A549 (cell line): ENCODE measurements around the gene FSD2. TPM values are rescaled to one million over a fixed set of nuclear protein-coding genes. Genes with fewer than 3 reads are reported as not detected.
A peak's percentile ranks its signal among the peaks of the same experiment; 100 is the strongest.

ENCODE experiments used
- ATAC-seq, 2 experiments: fragments of 200-7000 bp in 1 of 2; fragments of >200 bp in 1 of 2; cut with Nextera tagmentation in 1 of 2; cut with Tn5 transposase in 1 of 2; 3 replicates each; pipeline versions ENCODE4 v1.8.0 to v1.9.1; 2018 to 2020; ENCODE audit warnings: mild to moderate bottlenecking in 1 of 2, moderate library complexity in 1 of 2
- CTCF ChIA-PET: fragments of 300-600 bp; sonication (Branson Sonifier 250); formaldehyde crosslinking; extraction: SDS; loops from one replicate; lab custom pipeline; 2021; ENCODE audit warnings: antibody characterized with exemption, inconsistent platforms; lab: Yijun Ruan, JAX
- POLR2A ChIA-PET: fragments of 350-600 bp; formaldehyde crosslinking; extraction: SDS; loops from one replicate; lab custom pipeline; 2021; ENCODE audit warnings: antibody characterized with exemption, inconsistent platforms; lab: Yijun Ruan, JAX
- DNase-seq, 2 experiments: peaks; one replicate each; pipeline versions ENCODE4 v3.0.0 to v3.0.0-alpha.2; 2011 to 2016; ENCODE audit warnings: low read depth in 1 of 2, low spot score in 1 of 2
- FAIRE-seq: peaks from 2 replicates; lab custom pipeline; 2011; peaks lifted over from hg19 to GRCh38; lab: Jason Lieb, UNC
- H3K27ac ChIP-seq, 2 experiments: fragments of >200 bp; sonication (Bioruptor Twin); formaldehyde crosslinking; 3 replicates each; pipeline ENCODE4 v1.5.1; 2016 to 2017
- H3K4me1 ChIP-seq: fragments of >200 bp; sonication (Bioruptor Twin); formaldehyde crosslinking; 3 replicates; pipeline ENCODE4 v1.6.1; 2016
- H3K4me2 ChIP-seq: fragments of >200 bp; sonication (Bioruptor Twin); formaldehyde crosslinking; 3 replicates; pipeline ENCODE4 v1.6.1; 2016
- H3K4me3 ChIP-seq: fragments of >200 bp; sonication (Bioruptor Twin); formaldehyde crosslinking; 3 replicates; pipeline ENCODE4 v1.5.1; 2016
- H3K9me3 ChIP-seq: fragments of >200 bp; sonication (Bioruptor Twin); formaldehyde crosslinking; 3 replicates; pipeline ENCODE4 v1.6.1; 2016
- BCL3 ChIP-seq: fragments of >200 bp; sonication (Bioruptor Twin); formaldehyde crosslinking; IDR thresholded peaks from 3 replicates; pipeline ENCODE4 v1.6.1; 2016
- BHLHE40 ChIP-seq: IDR thresholded peaks from 2 replicates; pipeline ENCODE4 v1.6.1; 2012; ENCODE audit warnings: low read depth, low read length, inconsistent platforms
- CEBPB ChIP-seq, 2 experiments: fragments of >200 bp in 1 of 2; sonication (Bioruptor Twin) in 1 of 2; formaldehyde crosslinking in 1 of 2; IDR thresholded peaks; 2 replicates each; pipeline ENCODE4 v1.6.1; 2012 to 2016
- CHD2 ChIP-seq: fragments of 150-350 bp; IDR thresholded peaks from 2 replicates; pipeline ENCODE4 v1.6.1; 2014; ENCODE audit warnings: low read length; ENCODE audit not compliant: partially characterized antibody
- ESRRA ChIP-seq: fragments of 150-350 bp; IDR thresholded peaks from 2 replicates; pipeline ENCODE4 v1.6.1; 2014; ENCODE audit warnings: mild to moderate bottlenecking, low read length, borderline replicate concordance
- FOSL2 ChIP-seq, 2 experiments: fragments of 450-650 bp in 1 of 2; fragments of >200 bp in 1 of 2; sonication (Bioruptor Twin) in 1 of 2; formaldehyde crosslinking; IDR thresholded peaks; 2 replicates each; pipeline versions ENCODE4 v1.5.0 to v1.6.1; 2016 to 2020; ENCODE audit warnings: mild to moderate bottlenecking in 1 of 2, moderate library complexity in 1 of 2
- FOXS1 ChIP-seq: fragments of 250-450 bp; sonication (Bioruptor Pico); IDR thresholded peaks from 2 replicates; pipeline ENCODE4 v1.5.0; 2020; ENCODE audit warnings: mild to moderate bottlenecking, moderate library complexity
- JUNB ChIP-seq: fragments of >200 bp; sonication (Bioruptor Twin); formaldehyde crosslinking; IDR thresholded peaks from 2 replicates; pipeline ENCODE4 v1.6.1; 2016
- MAFK ChIP-seq: fragments of 450-650 bp; IDR thresholded peaks from 2 replicates; pipeline ENCODE4 v1.6.1; 2014; ENCODE audit not compliant: partially characterized antibody
- MYC ChIP-seq: IDR thresholded peaks from 2 replicates; pipeline ENCODE4 v1.6.1; 2012; ENCODE audit warnings: mild to moderate bottlenecking, inconsistent platforms, low read length, improper control_type of control experiment, borderline replicate concordance
- NFE2L2 ChIP-seq: fragments of 150-350 bp; conservative IDR thresholded peaks from 2 replicates; pipeline ENCODE4 v1.6.1; 2014; ENCODE audit warnings: low read length
- NPAS2 ChIP-seq: fragments of 250-450 bp; sonication (Bioruptor Pico); IDR thresholded peaks from 2 replicates; pipeline ENCODE4 v1.8.0; 2022; ENCODE audit warnings: mild to moderate bottlenecking, moderate library complexity, borderline replicate concordance
- NR3C1 ChIP-seq: fragments of >200 bp; sonication (Bioruptor Twin); formaldehyde crosslinking; IDR thresholded peaks from 3 replicates; pipeline ENCODE4 v1.6.1; 2017
- REST ChIP-seq: fragments of 200-600 bp; sonication (generic); IDR thresholded peaks from 2 replicates; pipeline ENCODE4 v1.6.1; 2016; ENCODE audit warnings: antibody characterized with exemption, mild to moderate bottlenecking, moderate library complexity
- RNF2 ChIP-seq: fragments of 200-600 bp; sonication (generic); IDR thresholded peaks from 2 replicates; pipeline ENCODE4 v1.6.1; 2016; ENCODE audit warnings: low read depth, mild to moderate bottlenecking, antibody characterized with exemption, moderate library complexity, borderline replicate concordance
- SREBF2 ChIP-seq: fragments of 450-650 bp; IDR thresholded peaks from 2 replicates; pipeline ENCODE4 v1.6.1; 2014; ENCODE audit warnings: mild to moderate bottlenecking, moderate library complexity
- TP53 ChIP-seq: fragments of 250-450 bp; sonication (Bioruptor Pico); IDR thresholded peaks from 2 replicates; pipeline ENCODE4 v1.5.0; 2021; ENCODE audit warnings: mild to moderate bottlenecking, moderate library complexity
- ZFP36 ChIP-seq: fragments of 450-650 bp; IDR thresholded peaks from 2 replicates; pipeline ENCODE4 v1.6.1; 2014; ENCODE audit warnings: borderline replicate concordance; ENCODE audit not compliant: partially characterized antibody
- ZNF302 ChIP-seq: fragments of 250-450 bp; sonication (Bioruptor Pico); IDR thresholded peaks from 2 replicates; pipeline ENCODE4 v1.9.0; 2021; ENCODE audit warnings: inconsistent platforms, mild to moderate bottlenecking, moderate library complexity
- WGBS: methylation state at CpG from one replicate; pipeline ENCODE4 v1.1.6; 2017; ENCODE audit errors: missing lambda C conversion rate; 5-methylcytosine and 5-hydroxymethylcytosine counted together
- polyA plus RNA-seq, 4 experiments: library from polyadenylated mRNA; depleted of rRNA in 3 of 4; stranded (reverse); fragments of >200 nt; fragmentation: RNase III in 1 of 4; extraction: RNeasy Plus Mini Kit Qiagen cat#74134 plus additional on column Dnase treatment in 1 of 4; gene quantifications; 2 replicates in 3 of 4; 3 replicates in 1 of 4; pipeline ENCODE4 v1.2.3, GENCODE V29; 2011 to 2017

FSD2 gene
- polyA plus RNA-seq, 2 of the 4 experiments (the other 2 are of a cell fraction) = not detected

GRCh38 chr15:82792068-82792467, 13.8 kb downstream of the FSD2 start:
- peak; percentile 15 for TF ChIP-seq ZFP36
- TF ChIP-seq SREBF2 = no peak
- no peak for ATAC-seq
- 6% methylated on average over 1 of the region's 1 CpG for WGBS
- H3K9me3 ChIP-seq = peaks cover 3% of the 10 kb centered on the region; the same call in 1 of the 3 replicates
- no peak overlapping the region for H3K4me3 ChIP-seq
- H3K4me1 ChIP-seq = no peaks in the 10 kb centered on the region
- peak; percentile 18 for FAIRE-seq
- ChIA-PET POLR2A (no interaction called here), CTCF (no interaction called here)
- H3K27ac ChIP-seq = no peak overlapping the region
- DNase-seq = no peak
- H3K4me2 ChIP-seq = no peak overlapping the region

- no peak overlapping the region for H3K4me2 ChIP-seq
- no peak for TF ChIP-seq NFE2L2
- TF ChIP-seq RNF2 = no peak
- CTCF ChIA-PET = no interaction called here
- 67% methylated on average over 11 of the region's 11 CpGs for WGBS
- no peak for DNase-seq
- ATAC-seq = no peak
- FAIRE-seq = no peak
- peaks cover 3% of the 10 kb centered on the region; the same call in 2 of the 3 replicates for H3K9me3 ChIP-seq
- POLR2A ChIA-PET = no interaction called here
- H3K27ac ChIP-seq = no peak overlapping the region
- H3K4me3 ChIP-seq = no peak overlapping the region
- no peaks in the 10 kb centered on the region for H3K4me1 ChIP-seq
These were observed 15.5 kb downstream of the FSD2 start for GRCh38 chr15:82790321-82790720.

- DNase-seq (no peak), ATAC-seq (no peak), FAIRE-seq (no peak)
- no peak for TF ChIP-seq JUNB
- TF ChIP-seq CHD2 = no peak
- no peak for TF ChIP-seq RNF2
- Histone ChIP-seq H3K4me3 (no peak overlapping the region), H3K9me3 (peaks cover 3% of the 10 kb centered on the region; the same call in 2 of the 3 replicates), H3K4me1 (no peaks in the 10 kb centered on the region), H3K27ac (no peak overlapping the region), H3K4me2 (no peak overlapping the region)
- ChIA-PET CTCF (no interaction called here), POLR2A (no interaction called here)
- WGBS = 19% methylated on average over 1 of the region's 1 CpG
These were observed 16.4 kb downstream of the FSD2 start for GRCh38 chr15:82789491-82789890.

- ChIA-PET CTCF (interaction anchor here (0.7 kb wide), 2 partner anchors 138 to 194 kb away, joined by 3 to 4 read pairs; no protein-coding TSS in a partner anchor), POLR2A (no interaction called here)
- H3K4me1 ChIP-seq = no peaks in the 10 kb centered on the region
- no peaks in the 10 kb centered on the region; the same call in 2 of the 3 replicates for H3K9me3 ChIP-seq
- WGBS = 52% methylated on average over 2 of the region's 2 CpGs
- no peak overlapping the region for H3K4me3 ChIP-seq
- FAIRE-seq (no peak), ATAC-seq (no peak; a peak in 1 of 6 replicates), DNase-seq (no peak)
- H3K4me2 ChIP-seq = no peak overlapping the region
- H3K27ac ChIP-seq = no peak overlapping the region
- TF ChIP-seq BCL3 (no peak), FOSL2 (IDR thresholded peaks at IDR 0.05) (no peak), FOSL2 (CRISPR knock-in tag; IDR thresholded peaks at IDR 0.05) (0 out of 2 replicates have a peak, but pooled peaks have one; percentile 11)
These were observed 17.4 kb downstream of the FSD2 start for GRCh38 chr15:82788496-82788895.

GRCh38 chr15:82781349-82781748, 24.5 kb downstream of the FSD2 start:
- TF ChIP-seq TP53 (CRISPR knock-in tag) (no peak), MYC (no peak), NR3C1 (no peak)
- WGBS = 38% methylated on average over 4 of the region's 4 CpGs
- H3K9me3 ChIP-seq = no peaks in the 10 kb centered on the region; the same call in 1 of the 3 replicates
- CTCF ChIA-PET = no interaction called here
- ATAC-seq (no peak), DNase-seq (no peak), FAIRE-seq (no peak)
- no peaks in the 10 kb centered on the region for H3K4me1 ChIP-seq
- H3K27ac ChIP-seq = no peak overlapping the region
- POLR2A ChIA-PET = interaction anchor here (0.6 kb wide), 1 partner anchor 38 kb away, joined by 6 read pairs; no protein-coding TSS in a partner anchor
- H3K4me2 ChIP-seq = no peak overlapping the region
- H3K4me3 ChIP-seq = no peak overlapping the region

- H3K4me1 ChIP-seq = no peaks in the 10 kb centered on the region
- DNase-seq (no peak), ATAC-seq (no peak), FAIRE-seq (no peak)
- no peak overlapping the region for H3K27ac ChIP-seq
- H3K4me3 ChIP-seq = no peak overlapping the region
- POLR2A ChIA-PET = no interaction called here
- WGBS = 55% methylated on average over 3 of the region's 3 CpGs
- CTCF ChIA-PET = interaction anchor here (0.5 to 0.8 kb wide), 2 partner anchors 29 to 216 kb away, joined by 3 to 5 read pairs; no protein-coding TSS in a partner anchor
- H3K4me2 ChIP-seq = no peak overlapping the region
- H3K9me3 ChIP-seq = no peaks in the 10 kb centered on the region; the same call in 2 of the 3 replicates
- TF ChIP-seq REST = no peak
- no peak for TF ChIP-seq NR3C1
- no peak for TF ChIP-seq CEBPB (IDR thresholded peaks at IDR 0.05)
- TF ChIP-seq NFE2L2 = peak; percentile 61; the same call in 1 of the 2 replicates
- no peak for TF ChIP-seq ZNF302 (CRISPR knock-in tag)
- TF ChIP-seq NPAS2 = no peak
- TF ChIP-seq MAFK = peak; percentile 58
- TF ChIP-seq ESRRA = no peak
- TF ChIP-seq FOXS1 (CRISPR knock-in tag) = no peak
- no peak for TF ChIP-seq BHLHE40
These were observed 27.1 kb downstream of the FSD2 start for GRCh38 chr15:82778755-82779154.
